ENCODE results near the gene DHX34.
"Not testable (repeated sequence)": the region's sequence is repeated elsewhere in the genome, so short reads cannot be mapped to it uniquely, and the experiment has no call there.

The DHX34 gene

GRCh38 chr19:47390533-47391488 lies 41.7 kb downstream of the DHX34 start:
- peak; percentile 85 for DNase-seq (ENCODE audit: low spot score)

DNA sequence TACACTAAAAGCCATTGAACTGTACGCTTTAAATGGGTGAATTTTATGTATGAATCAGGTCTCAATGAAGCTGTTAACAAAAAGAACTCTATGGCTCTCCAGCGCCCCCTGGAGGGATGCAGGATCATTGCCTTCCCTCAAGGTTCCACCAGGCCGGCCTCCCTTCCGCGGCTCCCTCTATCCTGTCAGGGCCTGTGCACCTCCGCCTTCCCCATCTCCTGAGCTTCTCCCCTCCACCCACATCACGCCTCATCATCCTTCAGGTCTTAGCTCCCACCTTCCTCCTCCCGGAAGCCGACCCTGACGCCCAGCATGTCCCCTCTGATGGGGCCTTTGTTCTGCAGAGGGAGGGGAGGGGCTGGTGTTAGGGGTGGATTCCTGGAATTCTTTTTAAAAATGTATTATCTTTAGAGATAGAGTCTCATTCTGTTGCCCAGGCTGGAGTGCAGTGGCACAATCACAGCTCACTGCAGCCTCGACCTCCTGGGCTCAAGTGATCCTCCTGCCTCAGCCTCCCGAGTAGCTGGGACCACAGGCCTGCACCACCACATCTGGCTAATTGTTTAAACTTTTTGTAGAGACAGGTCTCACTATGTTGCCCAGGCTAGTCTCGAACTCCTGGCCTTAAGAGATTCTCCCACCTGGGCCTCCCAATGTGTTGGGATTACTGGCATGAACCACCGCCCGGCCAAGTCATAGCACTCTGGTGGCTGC lies 42.6 kb downstream of the DHX34 start:
- DNase-seq (ENCODE audit: low spot score), result no peak

DNA sequence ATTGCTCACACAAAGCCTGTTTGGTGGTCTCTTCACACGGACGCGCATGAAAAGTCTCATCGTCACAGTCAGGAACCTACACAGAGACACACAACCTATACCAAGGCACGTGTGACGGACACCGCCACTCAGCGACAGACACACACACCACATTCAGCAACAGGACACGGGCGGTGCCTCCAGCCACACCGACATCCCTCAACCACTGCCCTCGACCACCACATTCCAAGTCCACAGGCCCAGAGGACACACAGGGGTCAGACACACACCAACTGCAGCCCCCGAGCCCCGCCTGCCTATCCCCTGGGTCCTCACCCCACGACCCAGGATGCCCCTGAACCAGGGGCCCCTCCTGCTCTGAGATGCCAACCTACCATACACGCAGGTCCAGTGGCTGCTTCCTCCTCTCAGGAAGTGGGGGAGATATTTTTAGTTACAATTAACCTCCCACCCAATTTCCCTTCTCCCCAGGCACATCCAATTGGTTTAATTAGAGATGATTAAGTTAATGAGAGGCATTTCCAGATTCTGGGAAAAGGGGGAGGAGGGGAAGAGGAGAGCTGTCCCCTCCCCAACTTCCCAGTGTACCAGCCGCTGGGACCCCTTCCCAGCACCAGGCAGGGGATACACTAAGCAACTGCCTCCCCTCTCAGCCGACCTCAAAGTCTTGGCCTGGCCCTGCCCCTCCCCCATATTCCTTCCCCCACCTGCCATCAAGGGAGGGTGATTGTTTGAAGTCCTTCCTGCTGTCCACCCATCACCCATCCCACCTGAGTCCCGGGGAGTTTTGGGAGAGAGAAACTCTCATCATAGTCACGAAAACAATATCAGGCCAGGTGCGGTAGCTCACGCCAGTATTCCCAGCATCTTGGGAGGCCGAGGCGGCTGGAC lies 49.8 kb downstream of the DHX34 start:
- DNase-seq (ENCODE audit: low spot score), result no peak

DNA sequence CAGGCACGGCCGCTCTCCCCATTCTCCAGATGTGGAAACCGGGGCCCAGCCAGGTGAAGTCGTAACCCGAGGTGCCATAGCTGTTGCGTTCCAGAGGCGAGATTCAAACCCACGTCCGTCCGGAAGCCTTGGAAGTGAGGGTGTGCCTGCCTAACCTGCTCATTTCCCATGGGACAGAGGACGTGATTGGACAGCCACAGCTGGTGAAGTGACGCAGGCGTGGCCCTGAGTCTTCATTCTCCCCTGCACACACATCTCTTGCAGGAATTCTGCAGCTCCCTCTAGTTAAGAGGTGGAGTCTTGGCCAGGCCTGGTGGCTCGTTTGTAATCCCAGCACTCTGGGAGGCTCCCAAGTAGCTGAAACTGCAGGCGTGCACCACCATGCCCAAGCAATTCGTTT lies 53.4 kb downstream of the DHX34 start:
- DNase-seq (ENCODE audit: low spot score), result no peak

DNA sequence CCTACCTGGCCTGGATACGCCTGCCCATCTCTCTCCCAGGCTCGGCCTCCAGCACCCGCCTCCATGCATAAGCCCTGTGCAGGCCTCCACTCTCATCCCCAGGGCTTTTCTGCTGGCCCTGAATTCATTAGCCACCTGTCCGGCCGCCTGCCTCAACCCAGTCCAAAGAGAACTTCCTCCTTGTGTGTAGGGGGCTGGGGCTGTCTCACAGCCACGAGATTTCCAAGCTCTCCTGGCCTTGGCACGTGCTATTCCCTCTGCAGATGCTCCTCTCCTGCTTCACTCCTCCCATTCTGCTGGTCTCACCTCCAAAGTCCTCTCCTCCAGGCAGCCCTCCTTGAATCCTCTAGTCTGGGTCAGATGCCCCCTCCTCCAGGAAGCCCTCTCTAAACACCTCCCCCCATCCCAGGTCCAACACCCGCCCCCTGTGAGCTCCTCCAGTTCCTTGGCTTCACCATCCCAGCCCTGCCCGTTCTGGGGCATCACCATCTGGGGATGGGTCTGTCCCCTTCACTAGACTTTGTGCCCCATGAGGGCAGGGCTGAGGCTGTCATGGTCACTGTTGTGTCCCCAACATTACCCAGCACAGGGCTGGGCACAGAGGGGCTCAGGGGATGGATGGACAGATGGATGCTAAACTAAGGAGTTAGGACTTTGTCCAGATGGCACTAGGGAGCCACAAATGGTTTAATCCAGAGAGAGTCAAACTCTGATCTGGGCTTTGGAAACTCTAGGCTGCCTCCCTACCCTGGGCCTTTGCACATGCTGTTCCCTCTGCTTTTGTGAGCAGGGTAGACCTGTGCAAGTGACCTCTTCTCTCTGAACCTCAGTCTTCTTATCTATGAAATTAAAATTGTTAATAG lies 55.5 kb downstream of the DHX34 start:
- DNase-seq (ENCODE audit: low spot score), result no peak

DNA sequence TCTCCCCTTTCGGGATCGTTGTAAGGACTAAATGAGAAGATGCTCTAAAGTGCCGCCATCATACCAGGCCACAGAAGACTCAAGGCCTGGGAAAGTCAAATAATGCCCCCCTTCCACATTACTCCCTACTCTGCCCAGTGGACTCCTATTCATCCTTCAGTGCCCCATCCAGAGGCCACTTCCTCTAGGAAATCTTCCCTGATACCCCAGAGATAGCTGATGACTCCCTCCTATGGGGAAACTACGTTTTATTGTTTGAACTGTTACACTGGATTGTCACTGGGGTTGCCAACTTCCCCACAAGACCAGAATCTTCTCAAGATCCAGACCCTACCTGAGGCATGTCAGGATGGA lies 56.1 kb downstream of the DHX34 start:
- DNase-seq (ENCODE audit: low spot score), result no peak

- no peak for DNase-seq (ENCODE audit: low spot score)
Measured at GRCh38 chr19:47405854-47406417, 56.8 kb downstream of the DHX34 start.

DNA sequence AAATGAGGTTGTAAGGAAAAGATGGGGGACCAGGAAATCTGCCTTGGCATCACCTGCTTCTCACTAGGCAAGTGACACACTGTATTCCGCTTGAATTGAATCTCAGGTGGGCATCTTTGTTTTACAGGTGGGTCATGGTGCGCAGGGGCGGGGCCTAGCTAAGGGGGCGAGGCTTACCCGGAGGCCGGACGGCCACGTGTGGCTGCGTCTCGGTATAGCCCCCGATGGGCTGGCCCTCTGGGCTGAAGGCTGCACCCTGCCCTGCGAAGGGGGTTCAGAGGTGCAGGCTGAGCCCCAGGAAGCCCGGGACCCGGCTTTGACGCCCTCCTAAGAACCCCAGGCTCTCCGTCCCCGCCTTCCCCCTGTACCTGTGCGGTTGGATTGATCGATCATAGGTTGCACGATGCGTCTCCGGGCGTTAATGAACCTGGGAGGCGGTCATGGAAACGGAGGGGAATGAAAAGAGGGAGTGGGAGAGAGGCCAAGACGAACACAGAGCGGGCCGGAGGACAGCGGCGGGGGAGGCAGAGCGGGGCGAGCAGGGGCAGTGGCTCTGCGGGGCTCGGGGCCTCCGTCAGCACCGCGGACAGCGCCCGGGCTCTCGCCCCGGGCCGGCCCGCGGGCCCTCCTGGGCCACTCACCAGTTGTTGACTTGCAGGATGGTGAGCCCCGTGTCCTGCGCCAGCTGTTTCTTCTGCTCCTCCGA lies 57.7 kb downstream of the DHX34 start:
- no peak for DNase-seq (ENCODE audit: low spot score)

- DNase-seq (ENCODE audit: low spot score), result no peak
Measured at GRCh38 chr19:47407417-47407774, 58.3 kb downstream of the DHX34 start.

- no peak for DNase-seq (ENCODE audit: low spot score)
Measured at GRCh38 chr19:47408156-47408938, 59.2 kb downstream of the DHX34 start.

DNA sequence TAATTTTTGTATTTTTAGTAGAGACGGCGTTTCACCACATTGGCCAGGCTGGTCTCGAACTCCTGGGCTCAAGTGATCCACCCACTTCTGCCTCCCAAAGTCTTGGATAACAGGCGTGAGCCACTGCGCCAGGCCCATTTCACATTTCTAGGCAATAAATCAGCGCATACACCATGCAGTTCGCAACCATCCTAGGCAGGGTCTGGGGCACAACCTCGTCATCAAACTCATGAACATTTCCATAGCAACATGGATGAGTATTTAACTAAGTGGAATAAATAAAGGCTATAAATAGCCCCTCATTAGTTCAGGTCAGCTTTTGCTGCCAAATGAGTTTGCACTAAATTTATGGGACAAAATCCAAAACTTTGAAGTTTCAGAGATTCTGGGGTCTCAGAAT lies 62.0 kb downstream of the DHX34 start:
- no peak for DNase-seq (ENCODE audit: low spot score)

GRCh38 chr19:47411696-47412095 lies 62.6 kb downstream of the DHX34 start:
- DNase-seq (ENCODE audit: low spot score), result not testable (repeated sequence)

DNA sequence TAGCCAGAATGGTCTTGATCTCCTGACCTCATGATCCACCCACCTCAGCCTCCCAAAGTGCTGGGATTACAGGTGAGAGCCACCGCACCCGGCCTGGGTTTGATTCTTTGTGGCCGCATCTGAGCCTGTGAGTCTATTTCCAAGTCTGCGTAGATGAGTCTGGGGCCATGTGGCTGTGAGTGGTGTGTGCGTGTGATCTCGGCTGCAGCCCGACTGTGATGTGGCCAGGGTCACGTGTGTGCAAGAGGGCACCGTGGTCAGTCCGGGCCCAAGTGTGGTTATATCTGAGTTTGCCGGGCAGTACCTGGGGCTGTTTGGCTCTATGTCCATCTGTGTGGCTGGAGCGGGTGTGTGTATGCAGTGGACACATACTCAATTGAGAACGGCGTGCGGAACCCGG lies 64.8 kb downstream of the DHX34 start:
- DNase-seq (ENCODE audit: low spot score), result no peak

DNA sequence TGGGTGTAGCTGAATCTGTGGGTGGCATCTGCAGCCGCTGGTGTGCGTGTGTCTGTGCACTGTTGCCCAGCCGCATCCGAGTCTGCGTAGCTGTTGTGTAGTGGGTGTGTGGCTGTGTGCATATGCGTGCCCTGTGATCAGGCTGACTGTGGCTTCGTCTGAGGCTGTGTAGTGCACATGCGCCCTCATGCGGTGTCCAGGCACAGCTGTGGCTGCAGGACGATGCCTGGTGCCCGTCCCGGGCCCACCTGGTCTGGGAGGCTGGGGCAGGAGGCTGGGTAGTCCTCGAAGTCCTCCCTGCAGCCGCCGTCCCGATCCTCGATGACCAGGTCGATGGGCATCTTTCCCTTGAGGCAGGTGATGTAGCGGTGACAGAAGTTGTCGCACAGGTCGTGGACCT lies 65.4 kb downstream of the DHX34 start:
- DNase-seq (ENCODE audit: low spot score), result peak; percentile 53

GRCh38 chr19:47415953-47416642 lies 67.0 kb downstream of the DHX34 start:
- no peak for DNase-seq (ENCODE audit: low spot score)

DNA sequence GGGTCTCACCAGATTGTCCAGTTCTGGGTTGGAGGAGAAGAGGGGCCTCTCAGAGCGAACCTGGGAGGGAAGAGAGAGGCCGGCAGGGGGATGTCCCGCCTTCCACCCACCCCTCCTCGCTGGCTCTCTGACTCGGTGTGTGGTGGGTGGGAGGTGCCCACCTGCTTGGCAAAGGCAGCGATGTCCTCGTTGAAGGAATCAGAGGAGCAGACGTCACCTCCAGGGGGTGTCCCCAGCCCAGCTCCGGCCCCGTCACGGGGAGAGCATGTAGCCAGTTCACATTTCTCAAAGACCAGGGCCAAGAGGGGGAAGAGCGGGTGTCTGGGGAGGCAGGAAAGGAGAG lies 67.5 kb downstream of the DHX34 start:
- DNase-seq (ENCODE audit: low spot score), result no peak

DNA sequence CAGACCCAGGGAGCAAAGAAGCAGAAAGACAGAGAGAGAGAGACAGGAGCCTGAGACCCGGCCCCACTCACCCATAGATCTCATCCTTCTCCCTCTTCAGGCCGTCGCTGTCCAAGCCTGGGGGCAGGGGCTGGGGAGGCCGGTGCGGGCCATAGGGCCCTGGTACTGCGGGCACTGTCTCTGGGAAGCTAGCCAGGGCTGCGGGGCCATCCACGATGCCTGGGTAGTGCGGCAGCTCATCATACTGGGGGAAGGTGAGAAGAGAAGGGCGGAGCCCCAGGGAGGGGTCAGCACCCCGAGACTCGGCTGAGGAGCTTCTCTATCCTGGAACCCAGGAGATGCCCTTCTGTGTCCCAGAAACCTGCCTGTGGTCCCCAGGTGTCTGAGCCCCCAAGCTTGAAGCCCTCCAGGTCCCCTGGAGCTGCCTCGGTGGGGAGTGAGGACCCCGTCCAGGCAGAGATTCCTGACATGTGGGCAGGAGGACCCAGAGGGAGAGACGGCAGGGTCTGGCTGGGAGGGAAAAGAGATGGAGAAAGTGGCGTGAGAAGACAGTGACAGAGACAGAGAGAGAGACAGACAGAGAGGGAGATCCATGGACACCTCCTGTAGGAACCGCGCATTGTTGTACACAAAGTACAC lies 68.1 kb downstream of the DHX34 start:
- no peak for DNase-seq (ENCODE audit: low spot score)
